Vagina (tissue), 2 donors: ENCODE measurements around the gene TSC22D2. TPM values are rescaled to one million over a fixed set of nuclear protein-coding genes. Genes with fewer than 3 reads are reported as not detected.

Experiments
- DNase-seq, 2 donors: peaks; one replicate each; pipeline ENCODE4 v3.0.0-alpha.2; 2017; ENCODE audit errors: extremely low spot score in 2 of 2
- H3K27ac ChIP-seq: fragments of 200-600 bp; sonication (generic); one replicate; pipeline ENCODE4 v1.5.1; 2019
- H3K27me3 ChIP-seq: fragments of 200-600 bp; sonication (generic); one replicate; pipeline ENCODE4 v1.5.1; 2019
- H3K36me3 ChIP-seq, 2 donors: fragments of 200-600 bp; sonication (generic); one replicate each; pipeline ENCODE4 v1.5.1; 2017 to 2019
- H3K4me1 ChIP-seq: fragments of 200-600 bp; sonication (generic); one replicate; pipeline ENCODE4 v1.5.1; 2019
- H3K4me3 ChIP-seq, 2 donors: fragments of 200-600 bp; sonication (generic); 1 replicate in 1 of 2; 2 replicates in 1 of 2; pipeline ENCODE4 v1.5.1; 2016 to 2019
- H3K9me3 ChIP-seq: fragments of 200-600 bp; sonication (generic); one replicate; pipeline ENCODE4 v1.5.1; 2019
- CTCF ChIP-seq, 3 experiments: fragments of 450-650 bp in 2 of 3; fragments of 200-600 bp in 1 of 3; sonication (generic) in 1 of 3; IDR thresholded peaks; one replicate each; pipeline ENCODE4 v1.5.1; 2017 to 2019; ENCODE audit warnings: antibody characterized with exemption in 3 of 3, mild to moderate bottlenecking in 2 of 3, moderate library complexity in 2 of 3
- POLR2A ChIP-seq, 2 donors: fragments of 450-650 bp; IDR thresholded peaks; one replicate each; pipeline ENCODE4 v1.6.1; 2017; ENCODE audit warnings: antibody characterized with exemption in 2 of 2, mild to moderate bottlenecking in 2 of 2, moderate library complexity in 2 of 2
- POLR2AphosphoS5 ChIP-seq, 2 donors: sonication (generic); formaldehyde crosslinking; IDR thresholded peaks; one replicate each; pipeline ENCODE4 v1.9.0; 2017; ENCODE audit warnings: antibody characterized with exemption in 2 of 2, mild to moderate bottlenecking in 2 of 2, low read depth in 1 of 2; ENCODE audit not compliant: insufficient read depth in 1 of 2
- intact Hi-C: fragments of 100-400 bp; cut with DNase I; formaldehyde crosslinking; loops from one replicate; pipeline ENCODE4 v1.15.1; 2023
- total RNA-seq: library from RNA; depleted of rRNA; stranded (reverse); fragments of >200 nt; gene quantifications from one replicate; pipeline ENCODE4 v1.2.3, GENCODE V29; 2016

TSC22D2 gene
- total RNA-seq, 1 donor from 2014 or later, result 35.6 TPM

DNA sequence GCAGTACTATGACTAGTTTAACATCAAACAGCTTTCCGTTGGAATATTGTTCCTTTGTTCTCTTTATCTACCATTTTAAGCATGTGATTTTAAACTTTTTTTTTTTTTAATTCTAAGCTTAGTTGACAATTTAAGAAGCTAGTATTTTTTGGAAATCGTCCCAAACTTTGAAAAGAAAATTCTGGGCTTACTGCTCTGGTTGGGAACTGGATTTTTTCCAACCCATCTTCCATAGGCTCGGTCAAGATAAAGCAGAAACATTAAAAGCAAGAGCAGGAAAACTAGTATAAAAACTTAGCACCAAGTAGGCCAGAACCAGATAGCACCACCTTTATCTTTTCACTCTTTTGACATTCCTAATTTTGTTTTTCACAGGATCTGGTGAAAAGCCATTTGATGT, 49.9 kb downstream of the TSC22D2 start:
- H3K27ac ChIP-seq, result no peak overlapping the region
- no peak for TF ChIP-seq POLR2AphosphoS5 (IDR thresholded peaks at IDR 0.05; ENCODE audit: insufficient read depth in 1 of 2, low read depth in 1 of 2)
- no peak for TF ChIP-seq POLR2A (IDR thresholded peaks at IDR 0.05)
- no peak for TF ChIP-seq CTCF (IDR thresholded peaks at IDR 0.05)
- H3K4me1 ChIP-seq, result peaks cover 4% of the 10 kb centered on the region
- no peak overlapping the region for H3K4me3 ChIP-seq
- intact Hi-C loops, result no loop called here
- H3K9me3 ChIP-seq, result no peaks in the 10 kb centered on the region
- peaks cover 0 to 13% of the 10 kb centered on the region in 2 donors for H3K36me3 ChIP-seq
- H3K27me3 ChIP-seq, result no peaks in the 10 kb centered on the region
- no peak for DNase-seq

GRCh38 chr3:150460484-150460883, 52.4 kb downstream of the TSC22D2 start:
- no peak for DNase-seq
- H3K27me3 ChIP-seq, result no peaks in the 10 kb centered on the region
- H3K27ac ChIP-seq, result no peak overlapping the region
- H3K4me1 ChIP-seq, result peaks cover 4% of the 10 kb centered on the region
- TF ChIP-seq POLR2A (IDR thresholded peaks at IDR 0.05) (no peak), POLR2AphosphoS5 (IDR thresholded peaks at IDR 0.05; ENCODE audit: insufficient read depth in 1 of 2, low read depth in 1 of 2) (no peak), CTCF (IDR thresholded peaks at IDR 0.05) (no peak)
- intact Hi-C loops, result no loop called here
- no peak overlapping the region for H3K4me3 ChIP-seq
- no peaks in the 10 kb centered on the region for H3K9me3 ChIP-seq
- peaks cover 0 to 13% of the 10 kb centered on the region in 2 donors for H3K36me3 ChIP-seq

GRCh38 chr3:150461399-150461798, 53.3 kb downstream of the TSC22D2 start:
- Histone ChIP-seq H3K9me3 (no peaks in the 10 kb centered on the region), H3K4me3 (no peak overlapping the region), H3K27me3 (no peaks in the 10 kb centered on the region), H3K36me3 (peaks cover 0 to 13% of the 10 kb centered on the region in 2 donors), H3K27ac (no peak overlapping the region), H3K4me1 (peaks cover 4% of the 10 kb centered on the region)
- DNase-seq, result no peak
- TF ChIP-seq POLR2A (IDR thresholded peaks at IDR 0.05) (no peak), POLR2AphosphoS5 (IDR thresholded peaks at IDR 0.05; ENCODE audit: insufficient read depth in 1 of 2, low read depth in 1 of 2) (no peak), CTCF (IDR thresholded peaks at IDR 0.05) (no peak)
- intact Hi-C loops, result no loop called here

DNA sequence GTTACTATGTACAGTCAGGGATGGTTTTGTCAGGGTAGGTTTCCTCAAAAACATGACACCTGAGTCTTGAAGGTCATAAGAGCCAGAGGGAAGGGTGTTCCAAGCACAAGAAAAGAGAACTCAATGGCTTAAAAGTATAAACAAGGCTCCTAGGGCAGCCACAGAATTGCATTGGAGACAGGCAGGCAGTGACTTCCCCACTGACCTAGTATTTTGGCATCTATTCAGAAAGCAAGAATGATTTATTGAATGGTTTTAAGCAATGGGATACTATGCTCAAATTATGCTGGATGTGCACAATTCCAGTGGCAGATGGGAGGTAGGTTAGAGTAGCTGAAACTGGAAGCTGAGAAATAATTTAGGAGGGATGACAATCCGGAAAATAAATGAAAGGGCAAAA, 54.0 kb downstream of the TSC22D2 start:
- no peaks in the 10 kb centered on the region for H3K27me3 ChIP-seq
- TF ChIP-seq CTCF (IDR thresholded peaks at IDR 0.05) (no peak), POLR2AphosphoS5 (IDR thresholded peaks at IDR 0.05; ENCODE audit: insufficient read depth in 1 of 2, low read depth in 1 of 2) (no peak), POLR2A (IDR thresholded peaks at IDR 0.05) (no peak)
- H3K4me3 ChIP-seq, result no peak overlapping the region
- peaks cover 0 to 13% of the 10 kb centered on the region in 2 donors for H3K36me3 ChIP-seq
- H3K9me3 ChIP-seq, result no peaks in the 10 kb centered on the region
- peaks cover 4% of the 10 kb centered on the region for H3K4me1 ChIP-seq
- H3K27ac ChIP-seq, result no peak overlapping the region
- DNase-seq, result no peak
- intact Hi-C loops, result no loop called here

GRCh38 chr3:150464684-150465083, 56.6 kb downstream of the TSC22D2 start:
- Histone ChIP-seq H3K27ac (no peak overlapping the region), H3K36me3 (no peaks in the 10 kb centered on the region), H3K4me3 (no peak overlapping the region), H3K27me3 (no peaks in the 10 kb centered on the region), H3K9me3 (no peaks in the 10 kb centered on the region), H3K4me1 (peaks cover 4% of the 10 kb centered on the region)
- intact Hi-C loops, result no loop called here
- no peak for DNase-seq
- TF ChIP-seq CTCF (IDR thresholded peaks at IDR 0.05), result no peak
- TF ChIP-seq POLR2A (IDR thresholded peaks at IDR 0.05), result no peak
